GM13977 (cell line): Measurements from ENCODE around the gene SH3PXD2A.

Experiments used
- DNase-seq: peaks from one replicate; pipeline ENCODE4 v3.0.0; 2012; ENCODE audit warnings: low spot score
- CTCF ChIP-seq: IDR thresholded peaks from 2 replicates; pipeline ENCODE4 v1.5.1; 2012; ENCODE audit warnings: mild to moderate bottlenecking, control low read depth; ENCODE audit not compliant: insufficient read depth; ENCODE audit errors: extremely low read depth, missing control alignments
- in situ Hi-C: fragments of 300-500 bp; cut with MboI; formaldehyde crosslinking; loops from one replicate; pipeline ENCODE4 v1.12.0; 2022; ENCODE audit warnings: low sequenced_read_pairs, low pct_unique_long_range_greater_than_20kb, mixed read lengths, inconsistent platforms; ENCODE audit not compliant: unreplicated experiment

The SH3PXD2A gene

GRCh38 chr10:103759100-103759781 lies 96.1 kb downstream of the SH3PXD2A start:
- in situ Hi-C loops = no loop called here
- no peak for TF ChIP-seq CTCF
- DNase-seq = peak; percentile 69

- TF ChIP-seq CTCF = no peak
- in situ Hi-C loops = no loop called here
Measured at GRCh38 chr10:103758294-103758681, 97.1 kb downstream of the SH3PXD2A start.

GRCh38 chr10:103757531-103758293 lies 97.7 kb downstream of the SH3PXD2A start:
- no peak for TF ChIP-seq CTCF
- DNase-seq = no peak
- in situ Hi-C loops = no loop called here

More at GRCh38 chr10:103758294-103758681, 97.1 kb downstream of the SH3PXD2A start:
- no peak for DNase-seq

GRCh38 chr10:103756277-103756869 lies 99.0 kb downstream of the SH3PXD2A start:
- no peak for TF ChIP-seq CTCF
- no peak for DNase-seq
- in situ Hi-C loops = no loop called here

- in situ Hi-C loops = no loop called here
- peak; percentile 61 for TF ChIP-seq CTCF
- DNase-seq = no peak
Measured at GRCh38 chr10:103752680-103753248, 102.6 kb downstream of the SH3PXD2A start.

GRCh38 chr10:103751667-103752290 lies 103.6 kb downstream of the SH3PXD2A start:
- in situ Hi-C loops = no loop called here
- DNase-seq = no peak
- TF ChIP-seq CTCF = no peak
